Measurements from ENCODE around the gene YPEL5. TPM values are rescaled to one million over a fixed set of nuclear protein-coding genes. Genes with fewer than 3 reads are reported as not detected.
A peak's percentile ranks its signal among the peaks of the same experiment; 100 is the strongest.

Gene YPEL5
- polyA plus RNA-seq, 1 of the 3 experiments (the other 2 are of a cell fraction), result 60.5 TPM

DNA sequence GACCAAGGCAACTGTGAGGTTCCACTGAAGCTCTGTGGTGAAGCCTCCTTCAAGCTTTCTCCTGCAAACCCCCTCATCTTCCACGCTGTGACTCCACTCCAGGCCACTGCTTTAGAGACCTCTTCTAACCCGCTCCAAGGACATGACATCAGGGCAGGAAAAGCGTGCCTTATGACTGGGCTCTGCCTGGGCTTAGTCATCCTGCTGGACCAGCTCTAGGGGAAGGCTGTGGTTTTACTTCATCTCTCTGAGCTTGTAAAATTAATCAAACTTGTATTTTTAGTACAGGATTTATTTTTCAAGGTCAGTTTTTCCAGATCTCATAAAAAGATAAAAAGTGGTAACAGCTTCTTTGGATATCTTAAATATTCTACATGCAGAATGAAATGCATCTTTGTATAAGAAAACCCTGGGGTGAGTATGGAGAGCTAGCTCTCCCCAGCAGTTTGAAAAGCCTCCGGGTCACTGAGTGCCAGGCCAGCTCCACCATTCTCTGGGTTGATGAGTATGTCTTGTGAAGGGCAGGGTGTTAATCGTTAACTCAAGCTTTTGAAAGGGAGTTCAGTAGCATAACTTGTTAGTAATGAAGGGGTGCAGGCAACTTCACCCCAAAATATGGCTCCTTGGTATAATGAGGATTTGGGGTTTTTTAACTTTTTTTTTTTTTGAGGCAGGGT, 33.1 kb upstream of the YPEL5 start:
- H2AFZ ChIP-seq (ENCODE audit: low read depth), result no peak overlapping the region
- CTCF ChIA-PET, result interaction anchor here (0.6 to 7.5 kb wide), 16 partner anchors 9 to 1293 kb away, joined by 3 to 104 read pairs (median 4); no protein-coding TSS in a partner anchor
- TF ChIP-seq GATA2 (CRISPR knock-in tag; IDR thresholded peaks at IDR 0.05) (no peak), ELF1 (IDR thresholded peaks at IDR 0.05) (no peak), RXRA (IDR thresholded peaks at IDR 0.05; ENCODE audit: borderline replicate concordance, low read depth) (peak; percentile 97), GABPA (IDR thresholded peaks at IDR 0.05; ENCODE audit: low read depth) (peak; percentile 42; the same call in 1 of the 2 replicates), FOXJ3 (CRISPR knock-in tag; IDR thresholded peaks at IDR 0.05) (no peak), FOXM1 (IDR thresholded peaks at IDR 0.05; ENCODE audit: low read depth) (peak; percentile 93), EP300 (IDR thresholded peaks at IDR 0.05; ENCODE audit: borderline replicate concordance in 1 of 2, low read depth in 1 of 2, low read length in 1 of 2) (peak; percentile 7 to 99; a peak in 3 of 4 replicates), YY1 (IDR thresholded peaks at IDR 0.05; ENCODE audit: low read depth) (peak; percentile 40; the same call in 1 of the 2 replicates), IRF3 (IDR thresholded peaks at IDR 0.05; ENCODE audit: low read depth, low read length) (no peak), CHD2 (IDR thresholded peaks at IDR 0.05; ENCODE audit: low read length, partially characterized antibody) (no peak), FOSL2 (IDR thresholded peaks at IDR 0.05; ENCODE audit: borderline replicate concordance, low read depth) (peak; percentile 98), PBX3 (IDR thresholded peaks at IDR 0.05) (peak; percentile 96), NFIC (IDR thresholded peaks at IDR 0.05; ENCODE audit: borderline replicate concordance) (peak; percentile 93), RAD21 (IDR thresholded peaks at IDR 0.05; ENCODE audit: low read length) (no peak), MEF2A (IDR thresholded peaks at IDR 0.05; ENCODE audit: borderline replicate concordance, low read depth) (peak; percentile 97), SMC3 (IDR thresholded peaks at IDR 0.05; ENCODE audit: low read depth, low read length) (no peak), RCOR1 (IDR thresholded peaks at IDR 0.05; ENCODE audit: low read length) (no peak), TEAD4 (IDR thresholded peaks at IDR 0.05; ENCODE audit: borderline replicate concordance, insufficient read depth) (peak; percentile 95), TAF1 (IDR thresholded peaks at IDR 0.05; ENCODE audit: borderline replicate concordance, low read depth, low read length) (no peak), NRF1 (IDR thresholded peaks at IDR 0.05; ENCODE audit: low read depth, low read length) (no peak)
- TF ChIP-seq, protein P1, sequence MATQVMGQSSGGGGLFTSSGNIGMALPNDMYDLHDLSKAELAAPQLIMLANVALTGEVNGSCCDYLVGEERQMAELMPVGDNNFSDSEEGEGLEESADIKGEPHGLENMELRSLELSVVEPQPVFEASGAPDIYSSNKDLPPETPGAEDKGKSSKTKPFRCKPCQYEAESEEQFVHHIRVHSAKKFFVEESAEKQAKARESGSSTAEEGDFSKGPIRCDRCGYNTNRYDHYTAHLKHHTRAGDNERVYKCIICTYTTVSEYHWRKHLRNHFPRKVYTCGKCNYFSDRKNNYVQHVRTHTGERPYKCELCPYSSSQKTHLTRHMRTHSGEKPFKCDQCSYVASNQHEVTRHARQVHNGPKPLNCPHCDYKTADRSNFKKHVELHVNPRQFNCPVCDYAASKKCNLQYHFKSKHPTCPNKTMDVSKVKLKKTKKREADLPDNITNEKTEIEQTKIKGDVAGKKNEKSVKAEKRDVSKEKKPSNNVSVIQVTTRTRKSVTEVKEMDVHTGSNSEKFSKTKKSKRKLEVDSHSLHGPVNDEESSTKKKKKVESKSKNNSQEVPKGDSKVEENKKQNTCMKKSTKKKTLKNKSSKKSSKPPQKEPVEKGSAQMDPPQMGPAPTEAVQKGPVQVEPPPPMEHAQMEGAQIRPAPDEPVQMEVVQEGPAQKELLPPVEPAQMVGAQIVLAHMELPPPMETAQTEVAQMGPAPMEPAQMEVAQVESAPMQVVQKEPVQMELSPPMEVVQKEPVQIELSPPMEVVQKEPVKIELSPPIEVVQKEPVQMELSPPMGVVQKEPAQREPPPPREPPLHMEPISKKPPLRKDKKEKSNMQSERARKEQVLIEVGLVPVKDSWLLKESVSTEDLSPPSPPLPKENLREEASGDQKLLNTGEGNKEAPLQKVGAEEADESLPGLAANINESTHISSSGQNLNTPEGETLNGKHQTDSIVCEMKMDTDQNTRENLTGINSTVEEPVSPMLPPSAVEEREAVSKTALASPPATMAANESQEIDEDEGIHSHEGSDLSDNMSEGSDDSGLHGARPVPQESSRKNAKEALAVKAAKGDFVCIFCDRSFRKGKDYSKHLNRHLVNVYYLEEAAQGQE (IDR thresholded peaks at IDR 0.05; ENCODE audit: low read depth, low read length), result no peak; the same call in 1 of the 2 replicates
- TF ChIP-seq, protein P2, sequence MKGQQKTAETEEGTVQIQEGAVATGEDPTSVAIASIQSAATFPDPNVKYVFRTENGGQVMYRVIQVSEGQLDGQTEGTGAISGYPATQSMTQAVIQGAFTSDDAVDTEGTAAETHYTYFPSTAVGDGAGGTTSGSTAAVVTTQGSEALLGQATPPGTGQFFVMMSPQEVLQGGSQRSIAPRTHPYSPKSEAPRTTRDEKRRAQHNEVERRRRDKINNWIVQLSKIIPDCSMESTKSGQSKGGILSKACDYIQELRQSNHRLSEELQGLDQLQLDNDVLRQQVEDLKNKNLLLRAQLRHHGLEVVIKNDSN (IDR thresholded peaks at IDR 0.05; ENCODE audit: borderline replicate concordance, low read depth), result no peak
- TF ChIP-seq, protein P3, sequence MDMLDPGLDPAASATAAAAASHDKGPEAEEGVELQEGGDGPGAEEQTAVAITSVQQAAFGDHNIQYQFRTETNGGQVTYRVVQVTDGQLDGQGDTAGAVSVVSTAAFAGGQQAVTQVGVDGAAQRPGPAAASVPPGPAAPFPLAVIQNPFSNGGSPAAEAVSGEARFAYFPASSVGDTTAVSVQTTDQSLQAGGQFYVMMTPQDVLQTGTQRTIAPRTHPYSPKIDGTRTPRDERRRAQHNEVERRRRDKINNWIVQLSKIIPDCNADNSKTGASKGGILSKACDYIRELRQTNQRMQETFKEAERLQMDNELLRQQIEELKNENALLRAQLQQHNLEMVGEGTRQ (IDR thresholded peaks at IDR 0.05; ENCODE audit: borderline replicate concordance, low read depth, low read length), result no peak
- TF ChIP-seq, protein P4, sequence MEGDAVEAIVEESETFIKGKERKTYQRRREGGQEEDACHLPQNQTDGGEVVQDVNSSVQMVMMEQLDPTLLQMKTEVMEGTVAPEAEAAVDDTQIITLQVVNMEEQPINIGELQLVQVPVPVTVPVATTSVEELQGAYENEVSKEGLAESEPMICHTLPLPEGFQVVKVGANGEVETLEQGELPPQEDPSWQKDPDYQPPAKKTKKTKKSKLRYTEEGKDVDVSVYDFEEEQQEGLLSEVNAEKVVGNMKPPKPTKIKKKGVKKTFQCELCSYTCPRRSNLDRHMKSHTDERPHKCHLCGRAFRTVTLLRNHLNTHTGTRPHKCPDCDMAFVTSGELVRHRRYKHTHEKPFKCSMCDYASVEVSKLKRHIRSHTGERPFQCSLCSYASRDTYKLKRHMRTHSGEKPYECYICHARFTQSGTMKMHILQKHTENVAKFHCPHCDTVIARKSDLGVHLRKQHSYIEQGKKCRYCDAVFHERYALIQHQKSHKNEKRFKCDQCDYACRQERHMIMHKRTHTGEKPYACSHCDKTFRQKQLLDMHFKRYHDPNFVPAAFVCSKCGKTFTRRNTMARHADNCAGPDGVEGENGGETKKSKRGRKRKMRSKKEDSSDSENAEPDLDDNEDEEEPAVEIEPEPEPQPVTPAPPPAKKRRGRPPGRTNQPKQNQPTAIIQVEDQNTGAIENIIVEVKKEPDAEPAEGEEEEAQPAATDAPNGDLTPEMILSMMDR (IDR thresholded peaks at IDR 0.05), result no peak

More for the DNA sequence above, 33.1 kb upstream of the YPEL5 start:
- DNase-seq, result peak; percentile 34
- Histone ChIP-seq H3K9me3 (no peaks in the 10 kb centered on the region), H3K4me1 (ENCODE audit: control insufficient read depth in 1 of 2, insufficient read depth in 2 of 2, low read depth in 1 of 2, low read length in 1 of 2) (peaks cover 4 to 26% of the 10 kb centered on the region in 2 experiments; a peak in 3 of 4 replicates), H4K20me1 (ENCODE audit: insufficient read depth) (no peaks in the 10 kb centered on the region), H3F3A (replicated peaks; ENCODE audit: insufficient read depth) (peaks cover 30% of the 10 kb centered on the region), H3K36me3 (replicated peaks in 1 of 2; ENCODE audit: control insufficient read depth in 1 of 2, insufficient read depth in 2 of 2, low read length in 1 of 2) (no peaks in the 10 kb centered on the region), H3K79me2 (ENCODE audit: insufficient read depth) (no peaks in the 10 kb centered on the region), H3K4me3 (ENCODE audit: low read depth in 2 of 2, low read length in 1 of 2) (no peak overlapping the region), H3K9ac (peak overlapping the region; percentile 41), H3K27me3 (ENCODE audit: insufficient read depth) (no peaks in the 10 kb centered on the region), H3K27ac (ENCODE audit: low read depth in 2 of 2, low read length in 1 of 2) (peak overlapping the region; percentile 26 to 85; a peak in 3 of 4 replicates), H3K4me2 (peak overlapping the region; percentile 61), H3K9me2 (no peaks in the 10 kb centered on the region)
- POLR2A ChIA-PET, result no interaction called here
- 31% methylated on average over 5 of the region's 5 CpGs for WGBS (ENCODE audit: low lambda C conversion rate)

All from SK-N-SH (cell line).